GM10266 (cell line): ENCODE measurements around the gene KCNJ11.

Experiments used
- DNase-seq: peaks from one replicate; pipeline ENCODE4 v3.0.0; 2012; ENCODE audit errors: extremely low spot score
- CTCF ChIP-seq: IDR thresholded peaks from 2 replicates; pipeline ENCODE4 v1.5.1; 2012; ENCODE audit warnings: mild to moderate bottlenecking, low read depth; ENCODE audit not compliant: control insufficient read depth, insufficient read depth; ENCODE audit errors: missing control alignments

The KCNJ11 gene

GRCh38 chr11:17353821-17354600 is 34.4 kb downstream of the KCNJ11 start:
- DNase-seq = no peak
- no peak for TF ChIP-seq CTCF

- DNase-seq = peak; percentile 59
These were observed 35.3 kb downstream of the KCNJ11 start for GRCh38 chr11:17352950-17353820.

GRCh38 chr11:17351510-17352176 is 36.8 kb downstream of the KCNJ11 start, which contains the start of gene NCR3LG1:
Gene NCR3LG1, plus strand, starts transcription at chr11:17351800. Its CDS starts 170 bp downstream, at chr11:17351970.
- DNase-seq = peak; percentile 62
- no peak for TF ChIP-seq CTCF

More at GRCh38 chr11:17352950-17353820, 35.3 kb downstream of the KCNJ11 start:
- TF ChIP-seq CTCF = no peak

GRCh38 chr11:17351172-17351509 is 37.3 kb downstream of the KCNJ11 start:
- peak; percentile 5 for TF ChIP-seq CTCF
- no peak for DNase-seq

- no peak for TF ChIP-seq CTCF
- DNase-seq = no peak
These were observed 37.8 kb downstream of the KCNJ11 start for GRCh38 chr11:17350455-17351171.

GRCh38 chr11:17347676-17348075 is 40.8 kb downstream of the KCNJ11 start:
- TF ChIP-seq CTCF = no peak
- no peak for DNase-seq
